HG03575 (cell line): ENCODE results near the gene ADAMTS2.

ENCODE experiments used
- ATAC-seq: cut with Tn5 transposase; IDR thresholded peaks from one replicate; pipeline ENCODE4 v1.9.1; 2021; ENCODE audit not compliant: unreplicated experiment, insufficient number of reproducible peaks, low FRiP score; ENCODE audit errors: extremely low read depth

ADAMTS2 gene

DNA sequence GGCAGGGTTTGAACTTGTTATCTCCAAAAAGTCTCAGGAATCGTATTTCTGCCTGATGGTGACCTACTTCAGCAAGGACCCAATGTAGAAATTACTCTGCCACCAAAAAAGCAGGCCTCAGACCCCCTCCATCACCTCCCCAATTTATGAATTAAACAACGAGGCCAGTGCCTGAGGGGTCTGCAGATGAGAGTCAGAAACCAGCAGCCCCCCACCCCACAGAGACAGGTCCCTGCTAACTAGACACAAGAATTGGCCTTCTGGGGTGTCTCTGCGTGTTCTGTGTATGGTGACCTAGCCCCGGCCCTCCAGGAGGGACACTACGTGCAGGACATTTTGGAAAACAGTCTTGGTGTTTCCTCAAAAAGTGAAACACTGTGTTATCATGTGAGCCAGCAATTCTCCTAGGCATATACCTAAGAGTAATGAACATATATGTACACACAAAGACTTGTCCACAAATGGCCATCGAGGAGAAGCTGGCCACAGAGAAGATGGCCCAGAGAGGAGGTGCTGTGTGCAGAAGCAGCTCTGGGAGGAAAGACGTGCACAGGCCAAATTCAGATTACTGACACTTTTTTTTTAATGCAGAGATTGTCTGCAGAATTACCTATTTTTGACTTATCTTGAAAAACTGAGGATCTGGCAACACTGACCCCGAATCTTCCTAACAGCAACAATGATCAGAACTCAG, 93.8 kb downstream of the ADAMTS2 start:
- ATAC-seq: no peak

DNA sequence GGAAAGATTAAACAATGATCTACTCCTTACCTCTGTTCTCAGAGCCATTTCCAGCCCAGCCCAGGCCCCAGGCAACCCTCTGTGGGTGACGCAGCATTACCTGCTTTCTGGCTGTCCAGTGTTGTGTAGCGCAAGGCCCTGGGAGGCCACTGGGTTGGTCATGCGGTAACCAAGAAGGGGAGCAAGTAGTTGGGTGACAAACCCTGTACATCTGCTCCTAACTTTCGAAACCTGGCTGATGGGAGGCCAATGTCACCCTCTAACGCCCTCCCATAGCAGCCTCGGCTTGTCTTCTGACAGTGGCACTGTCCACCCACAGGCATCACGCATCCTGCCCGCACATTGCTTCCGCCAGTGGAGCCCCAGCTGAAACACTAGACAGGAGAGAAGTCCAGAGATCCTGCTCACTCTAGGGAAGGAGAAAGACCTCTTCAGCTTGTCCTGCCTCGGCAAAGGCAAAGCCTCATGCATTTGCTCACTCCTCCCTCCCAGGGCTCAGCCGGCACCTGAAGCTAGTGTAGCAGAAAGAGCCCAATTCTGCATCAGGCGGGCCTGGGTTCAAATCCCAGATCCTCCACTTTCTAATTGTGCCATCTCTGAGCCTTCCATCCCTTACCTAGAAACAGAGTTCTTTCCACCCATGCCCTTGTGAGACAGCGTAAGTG, 94.6 kb downstream of the ADAMTS2 start:
- no peak for ATAC-seq

DNA sequence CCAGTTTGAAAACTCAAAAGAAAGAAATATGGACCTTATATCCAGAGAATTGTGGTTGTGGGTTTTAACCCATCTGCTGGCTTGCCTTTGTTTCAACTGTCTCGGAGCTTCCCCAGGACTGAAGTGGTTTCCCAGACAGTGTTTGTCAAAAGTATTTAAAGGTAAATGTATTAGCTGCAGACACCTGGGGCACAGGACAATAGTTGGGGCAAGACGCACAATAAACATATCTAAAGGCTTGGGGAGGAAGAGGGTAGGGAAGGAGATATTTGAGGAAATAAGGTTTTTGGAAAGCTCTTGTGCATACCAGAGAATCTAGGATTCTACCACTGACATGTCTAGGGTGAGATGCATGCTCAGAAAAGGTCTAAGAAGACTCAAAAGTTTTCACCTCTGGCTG, 99.0 kb downstream of the ADAMTS2 start:
- no peak for ATAC-seq

DNA sequence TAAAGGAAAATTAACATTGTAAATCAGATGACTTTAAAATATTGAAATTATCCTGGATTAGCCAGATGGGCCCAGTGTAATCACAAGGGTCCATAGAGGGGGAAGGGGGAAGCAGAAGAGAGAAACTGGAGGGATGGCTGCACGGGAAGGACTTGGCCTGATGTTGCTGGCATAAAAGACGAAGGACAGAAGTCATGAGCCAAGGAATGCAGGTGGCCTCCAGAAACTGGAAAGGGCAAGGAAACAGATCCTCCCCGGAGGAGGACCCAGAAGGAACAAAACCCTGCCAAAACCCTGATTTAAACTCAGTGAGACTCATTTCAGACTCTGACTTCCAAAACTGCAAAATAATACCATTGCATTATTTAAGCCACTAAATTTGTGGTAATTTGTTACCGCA, 100.2 kb downstream of the ADAMTS2 start:
- ATAC-seq: no peak

DNA sequence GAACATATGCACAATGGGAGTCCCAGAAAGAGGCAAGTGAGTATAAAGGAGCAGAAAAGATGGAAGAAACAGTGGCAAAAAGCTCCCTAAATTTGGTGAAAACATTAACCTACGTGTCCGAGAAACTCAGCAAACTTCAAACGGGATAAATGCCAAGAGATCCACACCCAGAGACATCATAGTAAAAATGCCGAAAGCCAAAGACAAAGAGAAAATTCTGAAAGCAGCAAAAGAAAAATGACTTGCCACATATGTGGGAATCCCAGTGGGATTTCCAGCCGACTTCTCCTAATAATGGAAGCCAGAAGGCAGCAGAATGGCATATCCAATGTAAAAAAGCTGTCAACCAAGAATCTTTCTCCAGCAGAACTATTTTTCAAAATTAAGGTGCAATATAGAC, 101.2 kb downstream of the ADAMTS2 start:
- no peak for ATAC-seq

DNA sequence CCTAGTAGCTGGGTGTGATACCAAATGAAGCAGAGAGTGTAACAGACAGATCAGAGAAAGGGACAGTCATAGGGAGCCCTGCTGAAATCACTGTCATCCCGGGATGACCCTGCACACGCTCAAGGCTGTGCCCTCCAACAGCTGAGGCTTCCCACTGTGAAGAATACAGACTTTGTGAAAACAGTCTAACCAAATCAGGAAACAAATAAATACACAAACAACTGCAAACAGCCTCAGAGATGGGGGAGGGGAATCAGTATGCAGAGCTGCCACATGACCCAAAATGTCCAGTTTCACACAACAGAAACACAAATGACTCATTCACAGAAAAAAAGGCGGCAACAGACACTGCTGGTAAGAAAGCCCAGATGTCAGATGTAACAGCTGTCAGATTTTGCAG, 101.9 kb downstream of the ADAMTS2 start:
- no peak for ATAC-seq

DNA sequence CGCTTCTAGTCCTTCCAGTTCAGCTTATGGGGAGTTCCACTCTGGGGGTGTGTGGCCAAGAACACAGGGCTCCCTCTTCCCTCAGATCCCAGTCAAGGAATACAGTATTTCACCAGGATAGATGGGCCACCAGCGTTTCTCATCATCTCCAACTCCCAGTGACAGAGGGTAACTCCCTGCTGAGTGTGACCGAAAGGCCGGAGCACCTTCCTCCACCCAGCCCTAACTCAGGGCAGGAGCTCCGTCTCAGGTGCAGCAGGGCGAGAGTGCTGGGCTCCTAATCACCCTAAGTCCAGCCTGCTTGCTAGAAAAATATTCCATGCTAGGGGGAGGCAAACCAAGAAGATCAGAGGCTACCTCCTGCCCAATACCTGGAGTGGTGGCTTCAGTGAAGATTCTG, 102.6 kb downstream of the ADAMTS2 start:
- ATAC-seq: no peak

DNA sequence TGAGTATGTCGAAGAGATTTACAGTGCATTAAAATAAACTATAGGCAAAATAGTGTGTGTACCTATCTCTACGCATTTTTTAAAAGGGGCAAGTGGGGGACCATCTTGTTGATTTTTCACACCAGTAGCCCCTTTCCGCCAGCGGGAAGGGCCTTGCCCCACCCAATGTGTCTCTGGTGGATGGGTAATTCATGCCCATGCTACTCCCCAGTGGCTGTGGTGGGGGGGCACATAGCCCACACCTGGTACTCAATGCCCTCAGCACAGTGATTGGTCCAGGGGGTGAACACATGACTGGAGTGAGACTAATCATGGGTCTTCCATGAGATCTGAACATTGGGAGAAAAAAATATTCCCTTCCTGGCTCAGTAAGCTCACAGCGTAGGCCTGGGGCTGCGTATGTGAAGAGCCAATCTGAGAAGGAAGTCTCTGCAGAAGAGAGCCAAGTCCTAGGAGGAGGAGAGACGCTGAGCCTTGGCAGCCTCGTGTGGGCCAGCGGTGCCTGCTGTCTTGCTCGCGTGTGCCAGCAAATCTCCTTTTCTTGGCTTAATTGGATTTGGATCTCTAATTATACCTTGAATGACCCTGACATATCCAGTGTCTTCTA, 103.4 kb downstream of the ADAMTS2 start:
- ATAC-seq: no peak

DNA sequence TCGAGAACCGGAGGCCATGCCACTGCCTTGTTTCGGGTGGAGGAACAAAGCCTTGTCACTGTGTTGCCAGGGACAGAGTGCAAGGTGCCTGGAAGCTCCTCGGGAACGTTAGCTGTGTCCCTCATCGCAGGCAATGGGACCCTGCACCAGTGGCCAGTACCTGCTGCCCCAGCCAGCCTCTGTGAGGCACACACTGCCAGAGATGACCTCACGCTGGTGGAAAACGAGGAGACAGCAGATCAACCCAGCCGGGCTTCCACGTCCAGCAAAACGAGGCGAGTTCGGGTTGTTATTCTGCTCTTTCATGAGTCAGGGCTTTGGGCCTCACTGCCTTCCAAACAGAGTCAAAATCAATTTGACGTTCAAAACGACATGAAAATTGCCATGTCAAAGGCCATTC, 104.1 kb downstream of the ADAMTS2 start:
- no peak for ATAC-seq

DNA sequence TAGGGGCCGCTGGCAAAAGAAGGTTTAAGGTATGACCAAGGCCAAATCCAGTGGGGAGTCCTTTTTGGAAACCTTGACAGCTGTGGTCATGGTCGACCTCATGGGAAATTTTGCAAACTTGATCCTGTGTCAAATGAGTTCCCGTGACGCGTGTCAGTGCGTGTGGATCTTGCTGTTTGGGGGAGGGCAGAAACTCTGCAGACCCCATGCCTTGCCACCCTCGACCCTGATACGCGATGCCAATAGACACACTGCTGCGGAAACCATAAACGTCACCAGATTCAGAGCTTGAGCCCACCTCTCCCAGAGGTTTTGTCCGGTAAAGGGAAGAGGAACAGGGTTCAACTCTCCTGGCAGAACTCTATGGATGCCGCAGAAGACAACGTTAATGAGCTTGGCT, 104.7 kb downstream of the ADAMTS2 start:
- no peak for ATAC-seq

DNA sequence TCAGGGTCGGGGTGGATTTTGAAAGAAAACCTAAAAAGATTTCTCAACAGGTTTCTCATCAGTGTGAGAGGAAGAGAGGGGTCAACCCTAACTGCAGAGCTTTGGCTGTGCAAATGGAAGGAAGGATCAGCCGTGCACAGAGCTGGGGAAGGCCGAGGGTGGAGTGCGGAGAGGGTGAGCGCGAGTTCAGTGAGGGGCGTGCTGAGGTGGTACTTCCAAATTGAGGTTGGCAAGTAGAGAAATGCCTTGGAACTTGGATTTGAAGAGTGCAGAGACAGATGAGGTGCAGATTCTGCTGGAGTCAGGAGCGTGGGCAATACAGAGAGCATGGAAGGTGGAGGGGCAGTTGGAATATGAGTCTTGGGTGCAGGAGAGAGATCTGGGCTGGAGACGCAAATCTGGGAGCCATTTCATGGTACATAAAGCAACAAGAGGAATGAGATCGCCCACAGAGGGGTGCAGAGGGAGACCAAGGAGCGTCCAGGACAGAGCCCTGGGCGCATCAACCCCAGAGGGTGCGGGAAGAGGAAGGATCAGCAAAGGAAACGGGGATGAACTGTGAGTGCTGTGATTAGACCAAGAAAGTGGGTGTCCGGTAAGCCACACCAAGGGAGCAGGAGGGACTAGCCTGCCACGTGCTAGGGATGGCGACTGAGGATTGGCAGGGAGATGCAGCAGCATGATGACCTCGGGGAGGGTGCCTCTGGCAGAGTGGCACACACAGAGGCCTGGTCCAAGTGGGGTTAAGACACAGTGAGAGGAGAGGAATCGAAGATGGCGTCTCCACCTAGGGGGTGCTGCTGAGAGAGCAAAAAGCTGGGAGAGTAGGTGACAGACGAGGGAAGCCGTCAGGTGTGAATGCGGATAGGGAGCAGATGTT, 105.8 kb downstream of the ADAMTS2 start:
- ATAC-seq: no peak

DNA sequence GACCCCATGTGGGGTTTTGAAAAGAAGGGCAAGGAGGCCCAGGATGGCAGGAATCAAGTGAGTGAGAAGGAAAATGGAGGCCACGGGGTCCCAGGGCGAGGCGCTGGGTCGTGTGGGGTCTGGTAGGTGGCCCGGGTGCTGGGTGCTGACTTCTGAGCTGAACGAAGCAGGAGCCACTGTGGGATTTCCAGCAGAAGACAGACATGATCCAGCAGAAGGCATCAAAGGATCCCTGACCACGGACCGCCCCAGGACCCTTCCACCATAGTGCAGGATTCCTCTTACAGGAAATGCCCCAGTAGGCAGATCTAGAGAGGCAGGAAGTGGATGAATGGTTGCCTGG, 106.7 kb downstream of the ADAMTS2 start:
- ATAC-seq: no peak

DNA sequence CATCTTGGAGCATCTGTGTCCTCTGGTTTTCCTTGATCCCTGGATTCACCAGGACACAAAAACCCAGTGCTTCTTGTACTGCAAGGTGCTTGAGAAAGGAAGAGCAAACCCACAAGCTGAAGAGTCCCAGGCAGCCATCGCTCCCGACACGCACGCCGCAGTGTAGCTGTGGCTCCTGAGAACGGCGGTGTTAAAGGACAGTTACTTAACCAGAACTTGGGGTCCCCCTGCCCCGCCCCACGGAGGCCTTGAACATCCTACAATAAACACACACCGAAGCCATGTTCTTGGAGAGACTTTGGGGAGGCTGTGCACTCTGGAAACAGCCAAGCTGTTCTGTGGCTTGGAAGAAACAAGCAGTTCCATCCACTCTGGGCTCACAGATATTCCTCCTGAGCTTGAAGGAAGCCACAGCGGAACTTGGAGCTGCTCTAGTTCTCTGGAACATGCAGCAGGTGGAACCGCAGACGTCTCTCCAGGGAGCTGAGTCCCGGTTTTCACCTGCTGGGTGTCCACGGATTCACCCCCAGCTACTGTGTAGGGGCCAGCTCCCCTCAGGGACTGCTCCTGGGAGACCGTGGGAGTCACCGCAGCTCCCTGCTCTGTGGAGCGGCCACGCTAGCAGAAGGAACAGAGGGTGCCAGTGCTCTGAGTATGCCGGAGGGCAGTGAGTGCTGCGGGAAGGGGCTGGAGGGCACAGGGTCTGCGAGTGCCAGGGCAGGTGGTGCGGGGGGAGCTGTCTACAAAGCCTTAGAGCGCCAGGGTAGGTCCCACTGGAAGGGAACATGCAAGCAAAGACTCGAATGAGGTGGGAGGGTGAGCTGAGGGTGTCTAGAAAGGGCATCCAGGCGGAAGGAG, 107.3 kb downstream of the ADAMTS2 start:
- ATAC-seq: no peak

DNA sequence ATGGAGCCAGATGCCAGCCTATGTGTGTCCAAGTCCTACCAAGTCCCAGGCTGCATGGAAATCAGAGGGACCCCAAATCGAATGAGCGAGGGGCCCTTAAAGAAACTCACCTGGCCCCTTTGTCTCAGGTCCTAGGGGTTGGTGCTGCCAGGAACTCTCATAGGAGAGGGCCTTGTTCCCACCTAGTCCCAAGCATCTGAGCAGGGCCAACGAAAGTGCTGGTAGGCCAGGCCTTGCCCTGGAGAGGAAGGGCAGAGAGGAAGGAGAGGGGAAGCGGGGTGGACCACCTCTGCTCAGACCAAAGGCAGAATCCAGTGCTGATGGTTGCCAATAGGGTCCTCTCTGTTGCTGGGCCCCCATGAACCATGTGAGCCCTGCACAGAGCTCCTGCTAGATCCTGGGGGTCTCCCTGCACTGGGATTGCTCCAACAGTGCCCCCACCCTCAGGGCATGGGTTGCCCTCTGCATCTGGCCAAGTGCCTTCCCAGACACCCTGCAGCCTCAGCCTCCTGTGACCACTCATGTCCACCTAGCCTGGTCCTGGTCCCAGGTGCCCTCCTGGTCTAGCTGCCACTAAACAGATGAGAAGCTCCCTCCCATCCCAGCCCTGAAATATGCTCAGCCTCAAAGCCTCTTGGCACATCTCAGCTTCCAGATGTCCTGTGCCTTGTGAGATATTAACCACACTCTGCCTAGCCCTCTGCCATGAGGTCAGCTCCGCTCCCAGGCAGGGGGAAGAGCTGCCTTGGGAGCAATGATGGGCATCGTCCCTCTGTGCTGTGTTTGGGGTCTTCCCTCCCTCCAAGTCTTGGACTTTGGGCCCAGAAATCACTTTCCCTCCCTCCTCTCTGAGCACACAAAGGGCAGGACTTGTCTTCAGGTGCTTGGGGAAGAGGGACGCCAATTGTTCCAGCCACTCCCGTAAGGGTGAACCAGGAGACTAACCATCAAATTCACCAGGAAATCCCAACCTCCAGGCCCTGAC, 109.6 kb downstream of the ADAMTS2 start:
- ATAC-seq: no peak

DNA sequence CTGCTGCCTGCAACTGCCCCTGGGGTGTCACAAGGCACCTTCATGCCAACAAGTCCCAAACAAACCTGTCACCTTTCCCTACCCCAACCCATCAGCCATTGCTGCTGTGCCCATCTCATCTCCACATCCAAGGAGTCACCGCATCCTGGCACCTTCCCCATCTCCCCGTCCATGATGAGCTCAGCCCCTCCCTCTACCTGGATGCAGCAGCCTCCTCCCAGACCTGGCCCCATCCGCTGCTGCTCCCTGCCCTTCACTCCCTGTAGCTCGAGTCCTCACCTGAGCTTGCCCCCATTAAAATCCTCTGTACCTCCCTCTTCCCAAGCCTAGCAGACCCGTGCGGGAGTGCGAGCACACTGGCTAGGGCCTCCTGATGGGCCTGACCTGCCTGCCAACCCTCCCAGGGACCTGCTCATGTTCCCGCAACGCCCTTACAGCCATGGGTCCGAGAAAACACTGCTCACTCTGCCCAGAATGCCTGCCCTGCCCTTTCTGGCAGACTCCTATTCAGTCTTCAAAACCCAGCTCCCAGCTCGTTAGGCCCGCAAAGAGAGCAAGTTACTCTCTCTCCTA, 110.6 kb downstream of the ADAMTS2 start:
- ATAC-seq: no peak

DNA sequence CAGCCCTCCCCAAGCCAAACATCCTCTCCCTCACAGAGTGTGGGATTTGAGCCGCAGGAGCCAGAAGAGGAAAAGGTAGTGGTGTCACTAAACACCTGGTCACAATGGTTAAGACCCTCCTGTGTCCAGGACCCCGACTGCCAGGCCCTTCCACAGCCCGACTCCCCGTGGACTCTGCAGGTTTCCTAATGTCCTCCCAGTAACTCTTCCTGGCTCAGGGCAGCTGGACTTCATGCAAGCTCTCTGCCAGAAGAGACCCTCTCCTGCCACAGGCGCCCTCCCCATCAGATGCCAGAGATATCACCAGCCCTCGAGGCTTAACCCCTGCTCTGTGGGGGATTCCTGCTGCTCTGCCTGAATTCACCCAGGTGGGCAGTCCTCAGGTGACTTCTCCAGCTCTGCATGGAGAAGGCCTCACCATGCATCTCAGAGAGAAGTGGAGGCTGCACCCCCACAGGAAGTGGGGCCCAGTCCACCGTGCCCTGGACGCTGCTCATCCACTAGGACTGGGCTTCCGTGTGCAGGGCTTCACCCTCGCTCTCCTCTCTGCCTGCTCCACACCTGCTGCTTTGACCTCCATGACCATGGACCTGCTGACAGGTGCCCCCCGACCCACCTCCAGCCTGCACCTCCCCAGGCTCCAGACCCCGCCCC, 111.2 kb downstream of the ADAMTS2 start:
- no peak for ATAC-seq
